Activated CD8-positive, alpha-beta memory T cell treated with anti-CD3 and anti-CD28 coated beads for 48 hours (primary cell): ENCODE measurements around the gene ARFGEF3.

Experiments used
- DNase-seq, 3 experiments: peaks; one replicate each; pipeline ENCODE4 v3.0.0-alpha.2; 2020; ENCODE audit warnings: low read depth in 2 of 3, low spot score in 2 of 3

ARFGEF3 gene

GRCh38 chr6:138238368-138238767 is 76.6 kb downstream of the ARFGEF3 start:
- DNase-seq = no peak

- no peak for DNase-seq
These were observed 78.0 kb downstream of the ARFGEF3 start for GRCh38 chr6:138239774-138240173.

- no peak for DNase-seq
These were observed 78.9 kb downstream of the ARFGEF3 start for GRCh38 chr6:138240476-138241245.

GRCh38 chr6:138241381-138241780 is 79.6 kb downstream of the ARFGEF3 start:
- DNase-seq = no peak

GRCh38 chr6:138241934-138242333 is 80.2 kb downstream of the ARFGEF3 start:
- no peak for DNase-seq

GRCh38 chr6:138242987-138243592 is 81.4 kb downstream of the ARFGEF3 start:
- no peak for DNase-seq

GRCh38 chr6:138245751-138246150 is 84.0 kb downstream of the ARFGEF3 start:
- no peak for DNase-seq

GRCh38 chr6:138246650-138247440 is 85.1 kb downstream of the ARFGEF3 start:
- no peak for DNase-seq

- no peak for DNase-seq
These were observed 86.3 kb downstream of the ARFGEF3 start for GRCh38 chr6:138248011-138248410.

- DNase-seq = no peak
These were observed 87.1 kb downstream of the ARFGEF3 start for GRCh38 chr6:138248878-138249277.

GRCh38 chr6:138250053-138250452 is 88.3 kb downstream of the ARFGEF3 start:
- DNase-seq = no peak

- no peak for DNase-seq
These were observed 88.9 kb downstream of the ARFGEF3 start for GRCh38 chr6:138250513-138251247.

- no peak for DNase-seq
These were observed 92.0 kb downstream of the ARFGEF3 start for GRCh38 chr6:138253731-138254130.

GRCh38 chr6:138255443-138255842 is 93.7 kb downstream of the ARFGEF3 start:
- no peak for DNase-seq

GRCh38 chr6:138257638-138258040 is 95.9 kb downstream of the ARFGEF3 start:
- no peak for DNase-seq

- DNase-seq = no peak
These were observed 96.5 kb downstream of the ARFGEF3 start for GRCh38 chr6:138258197-138258596.

GRCh38 chr6:138258991-138259390 is 97.3 kb downstream of the ARFGEF3 start:
- DNase-seq = no peak

- DNase-seq = no peak
These were observed 99.5 kb downstream of the ARFGEF3 start for GRCh38 chr6:138261116-138261780.

- no peak for DNase-seq
These were observed 102.2 kb downstream of the ARFGEF3 start for GRCh38 chr6:138263963-138264362.

- no peak for DNase-seq
These were observed 102.7 kb downstream of the ARFGEF3 start for GRCh38 chr6:138264372-138264880.

GRCh38 chr6:138266095-138266494 is 104.4 kb downstream of the ARFGEF3 start:
- DNase-seq = no peak
